Hepatocyte (in vitro differentiated cells): Measurements from ENCODE around the gene NCAPH2. TPM values are rescaled to one million over a fixed set of nuclear protein-coding genes. Genes with fewer than 3 reads are reported as not detected.

Experiments
- DNase-seq: peaks from one replicate; pipeline ENCODE4 v3.0.0-alpha.2; 2016; ENCODE audit warnings: low spot score
- H2AFZ ChIP-seq: fragments of 200-600 bp; sonication (generic); 2 replicates; pipeline ENCODE4 v1.6.0; 2016; ENCODE audit warnings: antibody characterized with exemption, mild to moderate bottlenecking
- H3K27ac ChIP-seq: fragments of 200-600 bp; sonication (generic); 2 replicates; pipeline ENCODE4 v1.5.1; 2016; ENCODE audit warnings: mild to moderate bottlenecking
- H3K27me3 ChIP-seq: fragments of 200-600 bp; sonication (generic); 2 replicates; pipeline ENCODE4 v1.6.1; 2016
- H3K36me3 ChIP-seq: fragments of 200-600 bp; sonication (generic); replicated peaks from 2 replicates; pipeline ENCODE4 v1.5.1; 2016; ENCODE audit warnings: low read depth; ENCODE audit not compliant: insufficient read depth
- H3K4me1 ChIP-seq: fragments of 200-600 bp; sonication (generic); 2 replicates; pipeline ENCODE4 v1.5.1; 2016; ENCODE audit warnings: mild to moderate bottlenecking, moderate library complexity; ENCODE audit not compliant: insufficient read depth
- H3K4me2 ChIP-seq: fragments of 200-600 bp; sonication (generic); 2 replicates; pipeline ENCODE4 v1.6.0; 2016
- H3K4me3 ChIP-seq: fragments of 200-600 bp; sonication (generic); 2 replicates; pipeline ENCODE4 v1.5.1; 2016; ENCODE audit warnings: mild to moderate bottlenecking
- H3K79me2 ChIP-seq: fragments of 200-600 bp; sonication (generic); 2 replicates; pipeline ENCODE4 v1.6.0; 2017; ENCODE audit warnings: mild to moderate bottlenecking
- H3K9me2 ChIP-seq: fragments of 200-600 bp; sonication (generic); replicated peaks from 2 replicates; pipeline ENCODE4 v1.6.0; 2017; ENCODE audit warnings: mild to moderate bottlenecking; ENCODE audit not compliant: insufficient read depth
- H3K9me3 ChIP-seq: fragments of 200-600 bp; sonication (generic); 2 replicates; pipeline ENCODE4 v1.5.1; 2016; ENCODE audit warnings: low read depth, mild to moderate bottlenecking
- H4K20me1 ChIP-seq: fragments of 200-600 bp; sonication (generic); 2 replicates; pipeline ENCODE4 v1.6.0; 2016; ENCODE audit warnings: mild to moderate bottlenecking; ENCODE audit not compliant: insufficient read depth, poor library complexity, severe bottlenecking
- CTCF ChIP-seq: fragments of 200-600 bp; sonication (generic); IDR thresholded peaks from 2 replicates; pipeline ENCODE4 v1.5.1; 2016; ENCODE audit warnings: antibody characterized with exemption, mild to moderate bottlenecking; ENCODE audit not compliant: poor library complexity
- EZH2 ChIP-seq: fragments of 200-600 bp; sonication (generic); IDR thresholded peaks from 2 replicates; pipeline ENCODE4 v1.6.1; 2016; ENCODE audit warnings: antibody characterized with exemption, mild to moderate bottlenecking, borderline replicate concordance
- EZH2phosphoT487 ChIP-seq: fragments of 200-600 bp; sonication (generic); IDR thresholded peaks from one replicate; pipeline ENCODE4 v1.6.1; 2018; ENCODE audit warnings: antibody characterized with exemption, mild to moderate bottlenecking, low read depth, moderate library complexity; ENCODE audit not compliant: unreplicated experiment, severe bottlenecking
- WGBS: methylation state at CpG from one replicate; pipeline ENCODE4 v1.1.6; 2016; ENCODE audit warnings: low lambda C conversion rate; ENCODE audit errors: missing lambda C conversion rate; 5-methylcytosine and 5-hydroxymethylcytosine counted together
- polyA plus RNA-seq: library from polyadenylated mRNA; unstranded; fragments of >200 nt; fragmentation: Nextera tagmentation; extraction: Ambion mirVana; gene quantifications from 2 replicates; pipeline ENCODE4 v1.2.1, GENCODE V29; 2016
- total RNA-seq: library from RNA; depleted of rRNA; stranded (reverse); fragments of >200 nt; gene quantifications from 2 replicates; pipeline ENCODE4 v1.2.3, GENCODE V29; 2014

The NCAPH2 gene
- total and polyA plus RNA-seq, 2 experiments from 2014 or later, result 25.6 to 40.6 TPM

- no peaks in the 10 kb centered on the region for H3K27me3 ChIP-seq
- H3K27ac ChIP-seq, result no peak overlapping the region
- TF ChIP-seq EZH2phosphoT487 (no peak), CTCF (no peak), EZH2 (no peak)
- H3K79me2 ChIP-seq, result peaks cover under 1% of the 10 kb centered on the region
- H3K36me3 ChIP-seq, result no peaks in the 10 kb centered on the region
- no peak for DNase-seq
- no peak overlapping the region for H2AFZ ChIP-seq
- WGBS, result 96% methylated on average over 28 of the region's 28 CpGs
- no peaks in the 10 kb centered on the region for H3K4me1 ChIP-seq
- no peaks in the 10 kb centered on the region for H3K9me2 ChIP-seq
- H3K4me3 ChIP-seq, result no peak overlapping the region
- no peaks in the 10 kb centered on the region for H3K9me3 ChIP-seq
- H4K20me1 ChIP-seq, result peaks cover 4% of the 10 kb centered on the region
- no peak overlapping the region for H3K4me2 ChIP-seq
Measured at GRCh38 chr22:50463188-50463900, 44.7 kb upstream of the NCAPH2 start.

- Histone ChIP-seq H3K9me2 (no peaks in the 10 kb centered on the region), H3K36me3 (no peaks in the 10 kb centered on the region), H3K9me3 (no peaks in the 10 kb centered on the region), H3K4me3 (no peak overlapping the region), H4K20me1 (peaks cover 15% of the 10 kb centered on the region), H3K4me2 (no peak overlapping the region), H3K27ac (no peak overlapping the region), H3K4me1 (peaks cover 2% of the 10 kb centered on the region), H2AFZ (no peak overlapping the region), H3K27me3 (no peaks in the 10 kb centered on the region), H3K79me2 (peaks cover 11% of the 10 kb centered on the region)
- DNase-seq, result no peak
- WGBS, result 95% methylated on average over 24 of the region's 24 CpGs
- TF ChIP-seq EZH2 (no peak), EZH2phosphoT487 (no peak), CTCF (no peak)
Measured at GRCh38 chr22:50464451-50464850, 43.6 kb upstream of the NCAPH2 start.

- TF ChIP-seq EZH2, result no peak
- TF ChIP-seq CTCF, result no peak
- no peak for TF ChIP-seq EZH2phosphoT487
- Histone ChIP-seq H4K20me1 (peaks cover 23% of the 10 kb centered on the region), H3K9me3 (no peaks in the 10 kb centered on the region), H3K27ac (no peak overlapping the region), H3K9me2 (no peaks in the 10 kb centered on the region), H3K79me2 (peaks cover 20% of the 10 kb centered on the region), H3K27me3 (no peaks in the 10 kb centered on the region), H3K36me3 (no peaks in the 10 kb centered on the region), H3K4me3 (no peak overlapping the region), H3K4me2 (no peak overlapping the region), H2AFZ (no peak overlapping the region), H3K4me1 (peaks cover 10% of the 10 kb centered on the region)
- 98% methylated on average over 27 of the region's 30 CpGs for WGBS
- DNase-seq, result no peak
Measured at GRCh38 chr22:50465066-50465930, 42.7 kb upstream of the NCAPH2 start.
